ENCODE measurements around the gene IGSF6.
"Not testable (repeated sequence)": the region's sequence is repeated elsewhere in the genome, so short reads cannot be mapped to it uniquely, and the experiment has no call there.

The IGSF6 gene, protein sequence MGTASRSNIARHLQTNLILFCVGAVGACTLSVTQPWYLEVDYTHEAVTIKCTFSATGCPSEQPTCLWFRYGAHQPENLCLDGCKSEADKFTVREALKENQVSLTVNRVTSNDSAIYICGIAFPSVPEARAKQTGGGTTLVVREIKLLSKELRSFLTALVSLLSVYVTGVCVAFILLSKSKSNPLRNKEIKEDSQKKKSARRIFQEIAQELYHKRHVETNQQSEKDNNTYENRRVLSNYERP

GRCh38 chr16:21652453-21652852, at the start of gene IGSF6:
Gene IGSF6 (minus strand): TSS chr16:21652608. CDS start chr16:21652598, 10 bp downstream.
- Histone ChIP-seq H3K9ac (ENCODE audit: low read depth, low read length) (no peak within 1 kb of the TSS), H3K4me1 (ENCODE audit: insufficient read depth, low read length) (no peaks in the 10 kb centered on the region), H3K9me3 (ENCODE audit: control insufficient read depth, insufficient read depth, low read length) (no peaks in the 10 kb centered on the region), H3K36me3 (ENCODE audit: insufficient read depth, low read length) (no peaks in the 10 kb centered on the region)

DNA sequence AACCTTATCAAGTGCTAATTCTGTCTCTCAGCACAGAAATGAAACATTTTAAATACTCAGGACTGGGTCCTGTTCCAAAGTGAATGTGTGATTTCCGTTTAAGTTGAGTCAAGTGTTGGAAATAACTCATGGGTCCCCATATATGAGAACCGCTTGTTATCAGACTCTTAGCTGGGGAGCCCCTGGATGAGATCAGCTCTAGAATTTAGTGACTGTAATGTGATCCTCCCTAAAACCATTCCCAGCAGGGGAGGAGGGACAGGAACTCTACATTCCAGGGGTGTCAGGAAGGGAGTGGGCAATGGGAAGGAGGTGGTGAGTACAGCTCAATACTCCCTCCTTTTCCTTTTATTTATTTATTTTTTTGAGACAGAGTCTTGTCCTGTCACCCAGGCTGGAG, 48.9 kb upstream of the IGSF6 start:
- H3K9ac ChIP-seq (ENCODE audit: low read depth, low read length) = no peak overlapping the region
- no peaks in the 10 kb centered on the region for H3K9me3 ChIP-seq (ENCODE audit: control insufficient read depth, insufficient read depth, low read length)
- no peaks in the 10 kb centered on the region for H3K36me3 ChIP-seq (ENCODE audit: insufficient read depth, low read length)
- no peaks in the 10 kb centered on the region for H3K4me1 ChIP-seq (ENCODE audit: insufficient read depth, low read length)

DNA sequence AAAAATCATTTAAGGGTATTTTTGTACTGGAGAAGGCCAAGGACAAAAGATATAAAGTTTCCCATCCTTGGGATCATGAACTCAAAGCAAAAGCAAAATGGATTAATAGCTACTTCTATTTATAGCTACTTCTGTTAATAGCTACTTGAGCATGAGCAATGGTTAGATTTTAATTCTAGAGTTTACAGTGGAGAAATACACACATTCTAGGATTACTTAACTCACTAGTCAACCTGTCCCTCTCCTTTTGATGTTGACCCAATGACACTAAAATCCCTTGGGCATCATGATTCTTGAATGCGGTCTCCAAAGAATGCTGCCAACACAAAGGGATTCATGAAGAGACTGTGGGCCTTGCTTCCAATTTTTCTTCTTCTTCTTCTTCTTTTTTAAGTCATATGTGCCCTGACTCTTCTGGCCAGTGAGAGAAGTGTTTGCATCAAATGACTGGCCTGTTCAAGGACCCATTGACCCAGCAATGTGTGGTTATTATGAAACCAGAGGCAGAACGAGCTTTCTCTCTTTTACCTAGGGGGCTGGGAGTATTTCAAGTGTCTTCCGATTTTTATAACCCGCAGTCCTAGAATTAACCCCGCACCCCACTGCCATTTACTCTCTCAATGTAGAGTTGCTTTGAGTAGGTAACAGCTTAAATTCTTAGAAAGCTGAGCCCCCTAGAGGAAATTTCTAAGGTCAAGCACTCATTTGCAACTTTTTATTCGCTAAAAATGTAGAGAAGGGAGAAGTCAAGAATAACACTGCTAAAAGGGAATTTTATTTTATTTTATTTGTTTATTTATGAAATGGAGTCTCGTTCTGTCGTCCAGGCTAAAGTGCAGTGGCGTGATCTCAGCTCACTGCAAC, 46.0 kb upstream of the IGSF6 start:
- H3K9me3 ChIP-seq (ENCODE audit: control insufficient read depth, insufficient read depth, low read length) = no peaks in the 10 kb centered on the region
- no peaks in the 10 kb centered on the region for H3K36me3 ChIP-seq (ENCODE audit: insufficient read depth, low read length)
- no peaks in the 10 kb centered on the region for H3K4me1 ChIP-seq (ENCODE audit: insufficient read depth, low read length)
- no peak overlapping the region for H3K9ac ChIP-seq (ENCODE audit: low read depth, low read length)

GRCh38 chr16:21697032-21697431, 44.6 kb upstream of the IGSF6 start:
- H3K9me3 ChIP-seq (ENCODE audit: control insufficient read depth, insufficient read depth, low read length) = no peaks in the 10 kb centered on the region
- no peaks in the 10 kb centered on the region for H3K4me1 ChIP-seq (ENCODE audit: insufficient read depth, low read length)
- no peak overlapping the region for H3K9ac ChIP-seq (ENCODE audit: low read depth, low read length)
- no peaks in the 10 kb centered on the region for H3K36me3 ChIP-seq (ENCODE audit: insufficient read depth, low read length)

- Histone ChIP-seq H3K9me3 (ENCODE audit: control insufficient read depth, insufficient read depth, low read length) (no peaks in the 10 kb centered on the region), H3K36me3 (ENCODE audit: insufficient read depth, low read length) (no peaks in the 10 kb centered on the region), H3K9ac (ENCODE audit: low read depth, low read length) (no peak overlapping the region), H3K4me1 (ENCODE audit: insufficient read depth, low read length) (no peaks in the 10 kb centered on the region)
These were observed 42.2 kb upstream of the IGSF6 start for GRCh38 chr16:21694609-21695008.

GRCh38 chr16:21690967-21691366, 38.6 kb upstream of the IGSF6 start:
- not testable (repeated sequence) for H3K9me3 ChIP-seq (ENCODE audit: control insufficient read depth, insufficient read depth, low read length); H3K36me3 ChIP-seq (ENCODE audit: insufficient read depth, low read length); H3K9ac ChIP-seq (ENCODE audit: low read depth, low read length); H3K4me1 ChIP-seq (ENCODE audit: insufficient read depth, low read length)

- Histone ChIP-seq H3K9ac (ENCODE audit: low read depth, low read length) (no peak overlapping the region), H3K4me1 (ENCODE audit: insufficient read depth, low read length) (no peaks in the 10 kb centered on the region), H3K36me3 (ENCODE audit: insufficient read depth, low read length) (no peaks in the 10 kb centered on the region), H3K9me3 (ENCODE audit: control insufficient read depth, insufficient read depth, low read length) (no peaks in the 10 kb centered on the region)
These were observed 36.7 kb upstream of the IGSF6 start for GRCh38 chr16:21689107-21689506.

DNA sequence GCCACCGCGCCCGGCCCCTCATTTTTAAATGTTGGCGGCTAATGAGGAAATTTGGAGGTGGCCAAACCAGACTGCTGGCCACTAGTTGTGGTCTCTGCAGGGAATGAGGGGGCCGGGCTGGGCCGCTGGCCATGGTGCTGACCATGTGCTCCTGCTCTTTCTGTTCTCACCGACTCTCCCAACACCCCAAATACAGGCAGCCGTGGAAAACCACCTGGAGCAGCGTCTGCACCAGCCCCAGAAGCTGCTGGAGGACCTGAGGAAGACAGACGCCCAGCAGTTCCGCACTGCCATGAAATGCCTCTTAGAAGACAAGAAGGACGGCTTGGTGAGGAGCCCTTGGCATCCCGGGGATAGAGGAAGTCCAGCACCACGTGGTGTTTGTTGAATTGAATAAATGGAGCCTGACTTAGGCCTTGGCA, 32.6 kb upstream of the IGSF6 start:
- no peaks in the 10 kb centered on the region for H3K9me3 ChIP-seq (ENCODE audit: control insufficient read depth, insufficient read depth, low read length)
- no peaks in the 10 kb centered on the region for H3K36me3 ChIP-seq (ENCODE audit: insufficient read depth, low read length)
- no peaks in the 10 kb centered on the region for H3K4me1 ChIP-seq (ENCODE audit: insufficient read depth, low read length)
- no peak overlapping the region for H3K9ac ChIP-seq (ENCODE audit: low read depth, low read length)

- Histone ChIP-seq H3K9ac (ENCODE audit: low read depth, low read length) (no peak overlapping the region), H3K4me1 (ENCODE audit: insufficient read depth, low read length) (no peaks in the 10 kb centered on the region), H3K36me3 (ENCODE audit: insufficient read depth, low read length) (no peaks in the 10 kb centered on the region), H3K9me3 (ENCODE audit: control insufficient read depth, insufficient read depth, low read length) (no peaks in the 10 kb centered on the region)
These were observed 31.8 kb upstream of the IGSF6 start for GRCh38 chr16:21684199-21684598.

DNA sequence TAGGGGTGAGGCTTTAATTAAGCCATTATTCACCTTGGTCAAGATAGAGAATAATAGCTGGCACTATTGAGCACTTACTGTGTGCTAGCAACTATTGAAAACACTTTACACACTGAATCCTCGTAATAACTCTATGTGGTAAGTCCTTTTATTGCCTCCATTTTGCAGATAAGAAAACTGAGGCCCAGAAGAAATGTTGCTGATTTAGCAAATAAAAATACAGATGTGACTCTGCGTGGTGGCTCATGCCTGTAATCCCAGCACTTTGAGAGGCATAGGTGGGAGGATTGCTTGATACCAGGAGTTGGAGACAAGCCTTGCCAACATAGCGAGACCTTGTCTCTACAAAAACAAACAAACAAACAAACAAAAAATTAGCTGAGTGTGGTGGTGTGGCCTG, 30.8 kb upstream of the IGSF6 start:
- no peak overlapping the region for H3K9ac ChIP-seq (ENCODE audit: low read depth, low read length)
- no peaks in the 10 kb centered on the region for H3K4me1 ChIP-seq (ENCODE audit: insufficient read depth, low read length)
- no peaks in the 10 kb centered on the region for H3K9me3 ChIP-seq (ENCODE audit: control insufficient read depth, insufficient read depth, low read length)
- H3K36me3 ChIP-seq (ENCODE audit: insufficient read depth, low read length) = no peaks in the 10 kb centered on the region

DNA sequence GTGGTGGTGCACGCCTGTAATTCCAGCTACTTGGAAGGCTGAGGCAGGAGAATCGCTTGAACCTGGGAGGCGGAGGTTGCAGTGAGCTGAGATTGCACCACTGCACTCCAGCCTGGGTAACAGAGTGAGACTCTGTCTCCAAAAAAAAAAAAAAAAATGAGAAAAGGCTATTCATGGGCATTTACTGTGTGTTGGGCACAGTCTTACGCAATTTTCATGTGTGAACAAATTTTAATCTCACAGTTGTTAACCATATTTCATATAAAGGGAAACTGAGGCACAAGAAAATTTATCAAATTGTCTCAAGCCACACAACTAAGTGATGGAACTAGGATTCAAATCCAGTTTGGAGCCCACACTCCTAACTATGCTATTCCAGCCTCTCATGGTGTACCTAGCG, 28.3 kb upstream of the IGSF6 start:
- H3K36me3 ChIP-seq (ENCODE audit: insufficient read depth, low read length); H3K4me1 ChIP-seq (ENCODE audit: insufficient read depth, low read length); H3K9me3 ChIP-seq (ENCODE audit: control insufficient read depth, insufficient read depth, low read length); H3K9ac ChIP-seq (ENCODE audit: low read depth, low read length): not testable (repeated sequence)

- H3K9ac ChIP-seq (ENCODE audit: low read depth, low read length); H3K4me1 ChIP-seq (ENCODE audit: insufficient read depth, low read length); H3K9me3 ChIP-seq (ENCODE audit: control insufficient read depth, insufficient read depth, low read length); H3K36me3 ChIP-seq (ENCODE audit: insufficient read depth, low read length): not testable (repeated sequence)
These were observed 22.0 kb upstream of the IGSF6 start for GRCh38 chr16:21674456-21674855.

DNA sequence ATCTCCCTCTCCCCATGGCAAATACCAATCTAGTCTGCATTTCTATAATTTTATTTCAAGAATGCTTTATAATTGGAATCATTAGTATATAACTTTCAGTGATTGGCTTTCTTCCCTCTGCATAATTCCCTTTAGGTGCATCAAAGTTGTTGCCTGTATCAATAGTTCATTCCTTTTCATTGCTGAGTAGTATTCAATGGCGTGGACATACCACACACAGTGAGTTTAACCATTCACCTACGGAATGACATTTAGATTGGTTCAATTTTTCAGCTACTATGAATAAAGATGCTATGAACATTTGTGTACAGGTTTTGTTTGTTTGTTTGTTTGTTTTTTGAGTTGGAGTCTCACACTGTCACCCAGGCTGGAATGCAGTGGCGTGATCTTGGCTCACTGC, 21.1 kb upstream of the IGSF6 start:
- no peaks in the 10 kb centered on the region for H3K4me1 ChIP-seq (ENCODE audit: insufficient read depth, low read length)

DNA sequence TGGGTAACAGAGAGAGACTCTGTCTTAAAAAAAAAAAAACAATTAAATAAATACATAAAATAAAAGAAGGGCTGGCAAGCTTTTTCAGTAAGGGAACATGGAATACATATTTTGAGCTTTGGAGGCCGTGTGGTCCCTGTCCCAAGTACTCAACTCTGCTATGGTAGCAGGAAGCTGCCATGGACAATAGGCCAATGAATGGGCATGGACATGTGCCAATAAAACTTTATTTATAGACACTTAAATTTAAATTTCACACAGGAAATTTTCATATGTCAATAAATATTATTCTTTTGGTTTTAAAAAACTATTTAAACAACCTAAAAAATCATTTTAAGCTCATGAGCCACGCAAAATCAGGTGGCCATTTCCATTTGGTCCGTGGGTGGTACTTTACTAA, 15.2 kb upstream of the IGSF6 start:
- Histone ChIP-seq H3K36me3 (ENCODE audit: insufficient read depth, low read length) (no peaks in the 10 kb centered on the region), H3K4me1 (ENCODE audit: insufficient read depth, low read length) (peaks cover 10% of the 10 kb centered on the region), H3K9me3 (ENCODE audit: control insufficient read depth, insufficient read depth, low read length) (no peaks in the 10 kb centered on the region), H3K9ac (ENCODE audit: low read depth, low read length) (no peak overlapping the region)

More for the DNA sequence above, 21.1 kb upstream of the IGSF6 start:
- H3K36me3 ChIP-seq (ENCODE audit: insufficient read depth, low read length) = no peaks in the 10 kb centered on the region
- H3K9ac ChIP-seq (ENCODE audit: low read depth, low read length) = no peak overlapping the region
- H3K9me3 ChIP-seq (ENCODE audit: control insufficient read depth, insufficient read depth, low read length) = no peaks in the 10 kb centered on the region

DNA sequence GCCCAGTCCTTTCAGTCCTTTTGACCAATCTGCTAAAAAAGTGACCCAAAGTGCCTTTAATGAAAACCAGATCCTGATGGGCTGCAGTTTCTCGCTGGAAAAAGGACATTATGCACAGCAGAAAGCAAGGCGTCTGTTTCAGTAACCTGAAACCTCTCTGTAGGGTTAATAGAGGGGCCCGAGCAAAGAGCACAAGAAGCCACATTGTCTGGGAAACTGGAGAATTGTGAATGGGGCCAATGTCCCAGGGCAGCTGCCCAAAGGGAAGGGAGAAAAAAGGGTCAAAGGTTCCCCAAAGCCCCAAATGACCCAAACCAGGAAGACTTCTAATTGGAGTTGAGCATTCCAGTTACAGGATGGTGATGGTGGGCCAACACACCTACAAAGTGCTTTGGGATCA, 14.4 kb upstream of the IGSF6 start:
- H3K4me1 ChIP-seq (ENCODE audit: insufficient read depth, low read length) = peaks cover 10% of the 10 kb centered on the region
- H3K9me3 ChIP-seq (ENCODE audit: control insufficient read depth, insufficient read depth, low read length) = no peaks in the 10 kb centered on the region
- no peak overlapping the region for H3K9ac ChIP-seq (ENCODE audit: low read depth, low read length)
- H3K36me3 ChIP-seq (ENCODE audit: insufficient read depth, low read length) = no peaks in the 10 kb centered on the region

Measured in ES-I3 (cell line).